Mucosa of gallbladder (tissue), 1 donor: ENCODE results near the gene LIPA. TPM values are rescaled to one million over a fixed set of nuclear protein-coding genes. Genes with fewer than 3 reads are reported as not detected.

Experiments used
- DNase-seq: peaks from one replicate; pipeline ENCODE4 v3.0.0-alpha.2; 2020; ENCODE audit warnings: low spot score
- total RNA-seq: library from RNA; stranded (reverse); gene quantifications from one replicate; pipeline ENCODE4 v1.2.1, GENCODE V29; 2021
- donor health status: DM: no; HTN: no; CAD: no.

Gene LIPA
- total RNA-seq, 1 donor from 2014 or later = 62.0 TPM

DNA sequence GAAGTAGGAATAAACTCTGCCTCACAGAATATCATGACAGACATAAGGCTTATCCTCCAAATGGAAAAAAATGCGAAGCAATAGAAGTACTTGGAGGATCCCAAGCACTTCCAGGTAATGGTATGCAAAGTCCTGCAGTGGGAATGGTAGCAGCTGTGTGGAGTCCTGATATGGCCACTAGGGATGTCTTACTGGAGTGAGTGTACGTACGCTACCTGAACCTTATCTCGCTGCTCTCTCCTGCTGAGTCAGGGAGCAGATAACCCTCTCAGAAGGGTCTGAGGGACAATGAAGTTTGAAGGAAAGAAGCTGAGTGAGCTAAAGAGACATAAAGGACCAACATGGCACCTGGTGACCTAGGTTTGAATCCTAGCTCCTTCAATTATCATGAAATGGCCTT lies 86.7 kb downstream of the LIPA start:
- DNase-seq = no peak

DNA sequence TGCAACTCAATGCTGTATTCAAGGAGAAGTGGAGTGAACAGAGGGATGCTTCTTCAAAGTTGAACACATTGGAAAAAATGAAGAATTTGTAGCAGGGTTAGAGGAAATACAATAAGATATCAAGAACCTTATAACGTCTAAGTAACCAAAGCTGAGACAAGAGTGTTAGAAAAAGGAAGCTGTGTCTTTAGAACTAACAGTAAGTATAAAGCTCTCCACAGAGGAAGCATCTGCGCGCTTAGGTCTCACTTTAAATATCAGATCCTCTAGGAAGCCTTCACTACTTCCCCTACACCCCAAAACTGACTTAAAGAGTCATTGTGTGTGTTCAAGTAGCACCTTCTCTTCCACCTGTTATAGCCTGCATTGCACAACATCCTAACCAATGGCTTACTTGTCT lies 87.5 kb downstream of the LIPA start:
- no peak for DNase-seq

Other genes with a start within 250 kb of the LIPA start
- 4.0 TPM for gene CH25H, start 44.5 kb downstream of the LIPA start, total RNA-seq
- gene IFIT2, start 50.3 kb upstream of the LIPA start, total RNA-seq = 11.8 TPM
- 11.1 TPM for gene IFIT3, start 76.2 kb upstream of the LIPA start, total RNA-seq
- gene IFIT1B, start 126.3 kb upstream of the LIPA start, total RNA-seq = not detected
- 14.4 TPM for gene IFIT1, start 140.8 kb upstream of the LIPA start, total RNA-seq
- 14.7 TPM for gene IFIT5, start 162.8 kb upstream of the LIPA start, total RNA-seq